ENCODE results near the gene CPLX1. TPM values are rescaled to one million over a fixed set of nuclear protein-coding genes. Genes with fewer than 3 reads are reported as not detected.

CPLX1 gene
- total RNA-seq, 4 donors from 2014 or later: 0.35 to 0.67 TPM; not detected in 2

- Histone ChIP-seq H3K4me3 (no peak overlapping the region), H3K27me3 (peaks cover 0 to 38% of the 10 kb centered on the region in 2 donors), H3K36me3 (no peaks in the 10 kb centered on the region), H3K9me3 (peaks cover 0 to 3% (median 0%) of the 10 kb centered on the region in 4 donors), H3K4me1 (peaks cover 0 to 42% (median 27%) of the 10 kb centered on the region in 4 donors), H3K27ac (no peak overlapping the region)
- TF ChIP-seq POLR2A (IDR thresholded peaks at IDR 0.05): no peak
- TF ChIP-seq CTCF (IDR thresholded peaks at IDR 0.05): no peak
- DNase-seq: no peak
Measured at GRCh38 chr4:791252-791897, 34.6 kb downstream of the CPLX1 start.

GRCh38 chr4:790466-790820 is 35.5 kb downstream of the CPLX1 start:
- H3K27ac ChIP-seq: no peak overlapping the region
- H3K4me3 ChIP-seq: no peak overlapping the region
- H3K4me1 ChIP-seq: peaks cover 0 to 46% (median 33%) of the 10 kb centered on the region in 4 donors
- TF ChIP-seq POLR2A (IDR thresholded peaks at IDR 0.05) (no peak), CTCF (IDR thresholded peaks at IDR 0.05) (no peak)
- peaks cover 0 to 3% (median 0%) of the 10 kb centered on the region in 4 donors for H3K9me3 ChIP-seq
- DNase-seq: no peak
- peaks cover 0 to 44% of the 10 kb centered on the region in 2 donors for H3K27me3 ChIP-seq
- no peaks in the 10 kb centered on the region for H3K36me3 ChIP-seq

GRCh38 chr4:789571-790465 is 36.1 kb downstream of the CPLX1 start:
- Histone ChIP-seq H3K9me3 (peaks cover 0 to 3% (median 0%) of the 10 kb centered on the region in 4 donors), H3K4me1 (peaks cover 0 to 45% (median 27%) of the 10 kb centered on the region in 4 donors), H3K4me3 (no peak overlapping the region), H3K27ac (no peak overlapping the region), H3K27me3 (peaks cover 0 to 44% of the 10 kb centered on the region in 2 donors), H3K36me3 (no peaks in the 10 kb centered on the region)
- TF ChIP-seq CTCF (IDR thresholded peaks at IDR 0.05) (no peak), POLR2A (IDR thresholded peaks at IDR 0.05) (no peak)
- no peak for DNase-seq

GRCh38 chr4:788636-789297 is 37.2 kb downstream of the CPLX1 start:
- TF ChIP-seq POLR2A (IDR thresholded peaks at IDR 0.05) (no peak), CTCF (IDR thresholded peaks at IDR 0.05) (no peak)
- Histone ChIP-seq H3K4me3 (no peak overlapping the region), H3K4me1 (peaks cover 0 to 40% (median 22%) of the 10 kb centered on the region in 4 donors), H3K36me3 (no peaks in the 10 kb centered on the region), H3K27me3 (peaks cover 0 to 34% of the 10 kb centered on the region in 2 donors), H3K27ac (no peak overlapping the region), H3K9me3 (peaks cover 0 to 2% (median 0%) of the 10 kb centered on the region in 4 donors)
- no peak for DNase-seq

- Histone ChIP-seq H3K27ac (peak overlapping the region in 1 of 4 donors; percentile 5), H3K27me3 (peaks cover 0 to 29% of the 10 kb centered on the region in 2 donors)
- no peak for DNase-seq
Measured at GRCh38 chr4:788006-788635, 37.8 kb downstream of the CPLX1 start.

More at GRCh38 chr4:788006-788635, 37.8 kb downstream of the CPLX1 start:
- Histone ChIP-seq H3K4me1 (peaks cover 0 to 43% (median 20%) of the 10 kb centered on the region in 4 donors), H3K4me3 (no peak overlapping the region), H3K9me3 (no peaks in the 10 kb centered on the region), H3K36me3 (no peaks in the 10 kb centered on the region)
- TF ChIP-seq CTCF (IDR thresholded peaks at IDR 0.05) (no peak), POLR2A (IDR thresholded peaks at IDR 0.05) (no peak)
